Measurements from ENCODE around the gene ZNRF3. TPM values are rescaled to one million over a fixed set of nuclear protein-coding genes. Genes with fewer than 3 reads are reported as not detected.
"Not testable (repeated sequence)": the region's sequence is repeated elsewhere in the genome, so short reads cannot be mapped to it uniquely, and the experiment has no call there.

ZNRF3 gene
- total RNA-seq, 2 donors from 2014 or later: 7.8 to 8.6 TPM

DNA sequence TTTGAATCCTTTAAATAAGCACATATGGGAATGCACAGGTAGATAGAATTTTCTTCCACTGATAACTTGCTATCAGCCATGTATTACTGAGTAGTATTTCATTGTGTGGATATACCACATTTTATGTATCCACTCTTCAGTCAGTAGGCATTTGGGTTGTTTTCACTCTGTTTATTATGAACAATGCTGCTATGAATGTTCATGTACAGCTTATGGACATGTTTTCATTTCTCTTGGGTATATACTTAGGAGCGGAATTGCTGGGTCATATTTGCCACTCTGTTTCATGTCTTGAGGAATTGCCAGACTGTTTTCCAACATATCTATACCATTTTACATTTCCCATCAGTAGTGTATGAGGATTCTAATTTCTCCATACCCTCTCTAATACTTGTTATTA is 63.8 kb downstream of the ZNRF3 start:
- WGBS, 2 donors: 100% methylated on average over 1 of the region's 1 CpG
- H3K9me3 ChIP-seq: no peaks in the 10 kb centered on the region
- no peak overlapping the region for H3K27ac ChIP-seq
- intact Hi-C loops (cut with DNase I): no loop called here
- no peak for ATAC-seq
- no peak for DNase-seq
- TF ChIP-seq CTCF (IDR thresholded peaks at IDR 0.05): no peak
- TF ChIP-seq POLR2A (IDR thresholded peaks at IDR 0.05): no peak
- no peaks in the 10 kb centered on the region for H3K27me3 ChIP-seq
- peaks cover 28% of the 10 kb centered on the region for H3K4me1 ChIP-seq
- H3K4me3 ChIP-seq: no peak overlapping the region
- H3K36me3 ChIP-seq (replicated peaks in 1 of 2; ENCODE audit: insufficient read depth in 1 of 2, low read depth in 2 of 2): no peaks in the 10 kb centered on the region

DNA sequence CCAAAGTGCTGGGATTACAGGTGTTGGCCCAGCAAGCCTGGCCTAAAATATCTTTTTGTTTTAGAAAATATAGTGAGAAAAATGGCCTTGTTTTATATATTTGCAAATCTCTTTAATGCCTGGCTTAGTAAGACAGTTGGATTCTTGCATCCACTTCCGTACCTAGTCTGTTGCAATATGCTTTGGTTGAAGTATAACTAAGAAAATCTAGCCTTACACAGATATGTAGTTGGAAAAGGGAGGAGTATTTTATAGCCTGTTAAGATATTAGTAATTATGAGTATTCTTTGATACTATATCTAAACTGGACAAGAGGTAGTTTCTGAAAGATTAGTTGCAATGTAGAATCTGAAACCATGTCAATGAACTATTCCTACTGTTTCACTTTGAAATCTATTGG is 65.1 kb downstream of the ZNRF3 start:
- intact Hi-C loops (cut with DNase I): no loop called here
- peaks cover 34% of the 10 kb centered on the region for H3K4me1 ChIP-seq
- H3K36me3 ChIP-seq (replicated peaks in 1 of 2; ENCODE audit: insufficient read depth in 1 of 2, low read depth in 2 of 2): no peaks in the 10 kb centered on the region
- no peak overlapping the region for H3K27ac ChIP-seq
- DNase-seq (no peak), ATAC-seq (no peak)
- WGBS, 2 donors: 13 to 39% methylated on average over 1 of the region's 1 CpG
- no peak overlapping the region for H3K4me3 ChIP-seq
- H3K27me3 ChIP-seq: no peaks in the 10 kb centered on the region
- H3K9me3 ChIP-seq: no peaks in the 10 kb centered on the region
- TF ChIP-seq POLR2A (IDR thresholded peaks at IDR 0.05): no peak
- TF ChIP-seq CTCF (IDR thresholded peaks at IDR 0.05): no peak

GRCh38 chr22:28948860-28949551 is 65.6 kb downstream of the ZNRF3 start:
- H3K4me3 ChIP-seq; DNase-seq; ATAC-seq; H3K9me3 ChIP-seq; H3K27me3 ChIP-seq; intact Hi-C loops (cut with DNase I); H3K27ac ChIP-seq; H3K36me3 ChIP-seq (replicated peaks in 1 of 2; ENCODE audit: insufficient read depth in 1 of 2, low read depth in 2 of 2): not testable (repeated sequence)
- H3K4me1 ChIP-seq: peaks cover 31% of the 10 kb centered on the region
- 93 to 96% methylated on average over 10 of the region's 10 CpGs for WGBS, 2 donors

GRCh38 chr22:28949788-28950187 is 66.4 kb downstream of the ZNRF3 start:
- DNase-seq (no peak), ATAC-seq (no peak)
- peaks cover 31% of the 10 kb centered on the region for H3K4me1 ChIP-seq
- H3K27me3 ChIP-seq: no peaks in the 10 kb centered on the region
- TF ChIP-seq POLR2A (IDR thresholded peaks at IDR 0.05): no peak
- TF ChIP-seq CTCF (IDR thresholded peaks at IDR 0.05): no peak
- WGBS, 2 donors: 89 to 92% methylated on average over 5 of the region's 5 CpGs
- no peaks in the 10 kb centered on the region for H3K36me3 ChIP-seq (replicated peaks in 1 of 2; ENCODE audit: insufficient read depth in 1 of 2, low read depth in 2 of 2)
- no peak overlapping the region for H3K27ac ChIP-seq
- no peaks in the 10 kb centered on the region for H3K9me3 ChIP-seq
- no peak overlapping the region for H3K4me3 ChIP-seq
- intact Hi-C loops (cut with DNase I): no loop called here

- intact Hi-C loops (cut with DNase I): no loop called here
- TF ChIP-seq POLR2A (IDR thresholded peaks at IDR 0.05) (no peak), CTCF (IDR thresholded peaks at IDR 0.05) (no peak)
- H3K9me3 ChIP-seq: no peaks in the 10 kb centered on the region
- DNase-seq (no peak), ATAC-seq (no peak)
- peaks cover 31% of the 10 kb centered on the region for H3K4me1 ChIP-seq
- 91 to 96% methylated on average over 7 of the region's 7 CpGs for WGBS, 2 donors
- H3K36me3 ChIP-seq (replicated peaks in 1 of 2; ENCODE audit: insufficient read depth in 1 of 2, low read depth in 2 of 2): no peaks in the 10 kb centered on the region
- no peak overlapping the region for H3K4me3 ChIP-seq
- no peaks in the 10 kb centered on the region for H3K27me3 ChIP-seq
- H3K27ac ChIP-seq: no peak overlapping the region
Observed at GRCh38 chr22:28950617-28951411, 67.4 kb downstream of the ZNRF3 start.

Measured in body of pancreas (tissue), 4 donors.